ENCODE results near the gene ZFAND6.
A peak's percentile ranks its signal among the peaks of the same experiment; 100 is the strongest.
"Not testable (repeated sequence)": the region's sequence is repeated elsewhere in the genome, so short reads cannot be mapped to it uniquely, and the experiment has no call there.

The ZFAND6 gene

GRCh38 chr15:80141916-80142598 is 82.6 kb downstream of the ZFAND6 start:
- DNase-seq (ENCODE audit: low read depth, low spot score): no peak

DNA sequence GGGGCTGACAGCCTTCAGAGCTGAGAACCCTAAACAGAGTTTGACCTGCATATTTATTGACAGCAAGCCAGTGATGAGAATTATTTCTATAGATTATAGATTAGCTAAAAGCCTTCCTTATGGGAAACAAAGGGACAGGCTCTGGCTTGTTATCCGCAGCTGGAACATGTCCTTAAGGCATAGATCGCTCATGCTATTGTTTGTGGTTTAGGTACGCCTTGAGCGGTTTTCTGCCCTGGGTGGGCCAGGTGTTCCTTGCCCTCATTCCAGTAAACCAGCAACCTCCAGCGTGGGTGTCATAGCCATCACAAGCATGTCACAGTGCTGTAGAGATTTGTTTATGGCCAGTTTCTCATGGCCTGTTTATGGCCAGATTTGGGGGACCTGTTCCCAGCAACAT is 83.2 kb downstream of the ZFAND6 start:
- no peak for DNase-seq (ENCODE audit: low read depth, low spot score)

- DNase-seq (ENCODE audit: low read depth, low spot score): no peak
These were observed 91.7 kb downstream of the ZFAND6 start for GRCh38 chr15:80151148-80151547.

GRCh38 chr15:80151576-80151975 is 92.1 kb downstream of the ZFAND6 start:
- DNase-seq (ENCODE audit: low read depth, low spot score): no peak

GRCh38 chr15:80152180-80152895 is 92.9 kb downstream of the ZFAND6 start:
- peak; percentile 96 for DNase-seq (ENCODE audit: low read depth, low spot score)

- peak; percentile 75 for DNase-seq (ENCODE audit: low read depth, low spot score)
These were observed 93.7 kb downstream of the ZFAND6 start, which contains the start of gene FAH for GRCh38 chr15:80152896-80153876. FAH (plus strand) TSS chr15:80152999; CDS start chr15:80153055, 56 bp downstream.

DNA sequence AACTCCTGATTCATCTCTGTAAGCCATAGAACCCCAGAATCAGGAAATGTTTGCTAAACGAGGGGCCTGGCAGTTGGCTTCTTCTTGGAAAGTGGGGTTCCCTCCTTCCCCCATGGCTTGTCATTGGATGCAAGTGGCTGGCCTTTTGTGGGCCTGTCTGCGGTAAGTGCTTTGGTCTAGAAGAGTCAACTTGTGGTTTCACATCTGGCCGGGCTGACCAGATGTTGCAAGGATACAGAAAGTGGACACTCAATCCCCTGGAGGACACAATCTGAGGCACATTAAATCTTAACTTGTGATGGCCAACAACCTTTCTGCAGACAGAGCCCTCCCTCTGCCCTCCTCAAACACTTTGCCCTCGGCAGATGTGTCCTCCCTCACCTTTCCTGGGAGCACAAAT is 94.4 kb downstream of the ZFAND6 start:
- no peak for DNase-seq (ENCODE audit: low read depth, low spot score)

DNA sequence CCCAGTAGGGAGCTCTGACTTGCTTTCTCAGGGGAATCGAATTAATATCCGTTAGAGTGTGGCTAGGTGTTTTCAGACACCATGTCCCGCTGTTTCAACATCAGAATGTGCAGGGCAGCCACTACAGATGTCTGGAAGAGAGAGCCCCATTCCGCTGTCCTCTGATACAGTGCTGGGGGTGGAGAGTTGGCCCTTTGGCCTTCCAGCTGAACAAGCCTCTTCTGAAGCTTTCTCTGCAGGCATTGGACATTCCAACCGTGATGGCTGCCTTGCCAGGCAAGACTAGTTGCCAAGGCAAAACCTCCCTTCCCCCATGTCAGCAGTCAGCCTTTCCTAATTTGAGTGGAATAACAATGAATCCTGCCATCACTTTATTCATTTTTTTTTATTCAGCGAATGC is 94.9 kb downstream of the ZFAND6 start:
- DNase-seq (ENCODE audit: low read depth, low spot score): no peak

GRCh38 chr15:80155001-80155377 is 95.5 kb downstream of the ZFAND6 start:
- DNase-seq (ENCODE audit: low read depth, low spot score): no peak

DNA sequence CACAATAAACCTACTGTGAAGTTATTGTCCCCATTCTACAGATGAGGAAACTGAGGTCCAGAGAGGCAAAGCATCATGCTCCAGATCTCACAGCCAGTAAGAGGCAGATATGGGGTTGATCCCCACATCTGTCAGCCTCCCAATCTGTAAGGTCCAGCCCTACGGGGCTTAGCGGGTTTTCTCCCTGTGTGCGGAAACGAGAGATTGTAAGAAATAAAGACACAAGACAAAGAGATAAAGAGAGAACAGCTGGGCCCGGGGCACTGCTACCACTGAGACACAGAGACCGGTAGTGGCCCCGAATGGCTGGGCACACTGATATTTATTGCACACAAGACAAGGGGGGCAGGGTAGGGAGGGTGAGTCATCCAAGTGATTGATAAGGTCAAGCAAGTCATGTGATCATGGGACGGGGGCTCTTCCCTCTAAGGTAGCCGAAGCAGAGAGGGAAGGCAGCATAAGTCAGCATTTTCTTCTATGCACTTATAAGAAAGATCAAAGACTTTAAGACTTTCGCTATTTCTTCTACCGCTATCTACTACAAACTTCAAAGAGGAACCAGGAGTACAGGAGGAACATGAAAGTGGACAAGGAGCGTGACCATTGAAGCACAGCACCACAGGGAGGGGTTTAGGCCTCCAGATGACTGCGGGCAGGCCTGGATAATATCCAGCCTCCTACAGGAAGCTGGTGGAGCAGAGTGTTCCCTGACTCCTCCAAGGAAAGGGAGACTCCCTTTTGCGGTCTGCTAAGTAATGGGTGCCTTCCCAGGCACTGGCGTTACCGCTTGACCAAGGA is 96.1 kb downstream of the ZFAND6 start:
- DNase-seq (ENCODE audit: low read depth, low spot score): not testable (repeated sequence)

GRCh38 chr15:80156176-80156720 is 96.8 kb downstream of the ZFAND6 start:
- no peak for DNase-seq (ENCODE audit: low read depth, low spot score)

- DNase-seq (ENCODE audit: low read depth, low spot score): no peak
These were observed 97.7 kb downstream of the ZFAND6 start for GRCh38 chr15:80157215-80157614.

DNA sequence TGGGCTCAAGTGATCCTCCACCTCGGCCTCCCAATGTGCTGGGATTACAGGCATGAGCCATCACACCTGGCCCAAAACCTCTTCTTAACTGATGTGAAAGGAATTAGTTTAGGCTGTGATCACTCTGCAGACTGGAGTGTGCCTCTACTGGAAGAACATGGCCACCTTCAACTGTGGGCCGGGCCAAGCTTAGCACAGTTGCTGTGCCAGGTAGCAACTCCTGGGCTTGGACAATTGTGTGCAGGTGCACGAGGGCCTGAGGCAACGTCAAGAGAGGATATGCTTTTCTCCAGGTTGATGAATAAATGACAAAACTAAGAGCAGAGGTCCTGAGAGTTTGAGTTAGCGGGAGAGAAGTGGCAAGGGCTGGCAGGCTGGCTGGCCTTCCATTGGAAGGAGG is 99.8 kb downstream of the ZFAND6 start:
- DNase-seq (ENCODE audit: low read depth, low spot score): no peak

DNA sequence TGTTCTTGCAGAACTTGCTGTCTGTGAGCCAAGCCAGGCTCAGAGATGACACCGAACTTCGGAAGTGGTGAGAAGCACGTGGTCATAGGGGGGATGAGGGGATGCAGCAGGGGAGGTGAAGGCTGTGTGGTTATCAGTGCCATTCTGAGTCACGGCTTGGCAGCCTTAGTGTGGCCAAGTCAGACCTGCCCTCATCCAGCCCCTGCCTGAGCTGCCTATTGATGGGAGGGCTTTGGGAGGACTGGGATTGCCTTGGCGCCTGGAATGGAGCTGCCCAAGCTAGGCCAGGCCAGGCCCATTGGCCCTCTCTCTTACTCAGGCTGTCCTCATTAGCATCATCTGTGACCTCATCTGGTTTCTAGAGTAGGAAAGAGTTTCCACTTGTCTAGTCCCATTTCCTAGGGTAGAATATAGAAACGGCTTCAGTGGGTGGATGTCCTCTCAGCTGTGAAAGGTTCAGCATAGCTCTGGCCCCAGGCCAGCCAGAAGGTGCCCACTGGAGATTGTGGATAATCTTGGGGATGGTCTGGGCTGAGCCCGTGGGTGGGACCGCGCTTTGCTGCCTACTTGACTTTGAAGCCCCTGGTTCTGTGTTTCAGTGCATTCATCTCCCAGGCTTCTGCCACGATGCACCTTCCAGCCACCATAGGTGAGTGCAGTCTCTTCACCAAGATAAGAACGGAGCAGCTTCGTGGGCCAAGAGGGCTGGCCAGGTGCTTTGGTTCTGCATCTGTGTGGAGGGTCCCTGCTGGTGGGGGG is 100.5 kb downstream of the ZFAND6 start:
- DNase-seq (ENCODE audit: low read depth, low spot score): no peak

- DNase-seq (ENCODE audit: low read depth, low spot score): peak; percentile 74
These were observed 101.2 kb downstream of the ZFAND6 start for GRCh38 chr15:80160570-80161156.

DNA sequence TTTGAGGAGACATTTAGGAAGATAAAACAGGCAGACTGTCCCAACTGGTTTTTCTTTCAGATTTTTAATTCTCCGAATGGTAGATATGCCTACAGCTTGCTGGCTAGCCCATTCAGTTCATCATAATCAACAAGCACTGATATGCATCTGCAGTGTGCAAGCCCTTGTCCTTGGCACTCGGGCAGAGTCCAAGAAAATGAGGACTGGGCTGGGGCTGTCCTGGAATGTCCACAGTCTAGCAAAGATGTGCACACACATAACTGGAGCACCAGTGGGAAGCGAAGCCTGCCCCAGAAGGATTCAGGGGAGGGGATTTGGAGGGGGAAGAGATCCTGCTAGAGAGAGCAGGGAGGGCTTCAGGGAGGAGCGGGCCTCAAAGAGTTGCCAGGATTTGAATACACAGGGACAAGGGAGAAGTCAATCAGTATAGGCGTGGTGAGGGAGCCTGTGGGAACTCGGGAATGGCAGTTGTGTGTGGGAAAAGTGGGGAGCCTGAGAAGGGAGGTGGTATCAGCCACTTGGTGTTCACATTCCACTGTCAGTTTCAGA is 102.1 kb downstream of the ZFAND6 start:
- no peak for DNase-seq (ENCODE audit: low read depth, low spot score)

- no peak for DNase-seq (ENCODE audit: low read depth, low spot score)
These were observed 102.6 kb downstream of the ZFAND6 start for GRCh38 chr15:80162059-80162554.

DNA sequence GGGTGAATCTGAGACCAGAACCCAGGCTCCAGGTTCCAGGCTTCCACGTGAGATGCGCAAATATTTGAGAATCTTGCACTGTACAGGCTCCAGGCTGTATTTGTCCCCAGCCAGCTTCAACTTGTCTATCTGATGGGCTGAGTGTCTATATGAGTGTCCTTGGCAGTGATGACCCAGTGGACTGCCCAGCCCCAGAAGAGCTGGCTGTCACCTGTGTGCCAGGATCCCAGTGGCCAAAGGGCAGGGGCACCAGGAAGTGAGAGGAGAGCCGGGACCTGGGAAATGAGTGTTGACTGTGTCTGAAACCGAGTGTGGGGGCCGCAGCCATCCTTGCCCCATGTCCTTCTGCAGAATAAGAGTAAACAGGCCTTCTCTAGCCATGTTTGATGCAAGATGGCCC is 103.7 kb downstream of the ZFAND6 start:
- DNase-seq (ENCODE audit: low read depth, low spot score): no peak

DNA sequence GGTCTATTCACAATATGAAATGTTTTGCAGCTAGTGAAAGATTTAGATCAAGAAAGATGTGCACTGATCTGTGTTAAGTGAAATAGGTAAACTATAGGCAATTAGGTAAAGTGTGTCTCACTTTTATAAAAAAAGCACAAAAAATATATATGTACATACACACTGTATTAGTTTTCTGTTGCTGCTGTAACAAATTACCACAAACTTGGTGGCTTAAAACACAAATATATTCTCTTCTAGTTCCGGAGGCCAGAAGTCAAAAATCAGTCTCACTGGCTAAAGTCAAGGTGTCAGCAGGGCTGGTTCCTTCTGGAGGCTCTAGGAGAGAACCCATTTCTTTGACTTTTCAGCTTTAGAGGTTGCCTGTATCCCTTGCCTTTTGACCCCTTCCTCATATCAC is 104.4 kb downstream of the ZFAND6 start:
- DNase-seq (ENCODE audit: low read depth, low spot score): no peak

All from astrocyte of the hippocampus (primary cell).